Trophoblast cell (in vitro differentiated cells and primary cell): ENCODE data around the gene ZFP36.

ENCODE experiments used
- DNase-seq, 2 donors: peaks; one replicate each; pipeline ENCODE4 v3.0.0-alpha.2; 2016
- H2AFZ ChIP-seq: 2 replicates; pipeline ENCODE4 v1.6.1; 2013; ENCODE audit warnings: low read length, moderate library complexity, mild to moderate bottlenecking; ENCODE audit not compliant: insufficient read depth, poor library complexity
- H2AK5ac ChIP-seq: 2 replicates; pipeline ENCODE4 v1.6.1; 2013; ENCODE audit warnings: mild to moderate bottlenecking, low read length
- H2BK120ac ChIP-seq: 2 replicates; pipeline ENCODE4 v1.6.1; 2013; ENCODE audit warnings: low read length, mild to moderate bottlenecking, moderate library complexity; ENCODE audit not compliant: insufficient read depth, poor library complexity
- H2BK12ac ChIP-seq: 2 replicates; pipeline ENCODE4 v1.6.1; 2013; ENCODE audit warnings: mild to moderate bottlenecking, low read length, moderate library complexity
- H2BK5ac ChIP-seq: 2 replicates; pipeline ENCODE4 v1.6.1; 2013; ENCODE audit warnings: low read length, low read depth, moderate library complexity, mild to moderate bottlenecking; ENCODE audit not compliant: poor library complexity
- H3K14ac ChIP-seq: 2 replicates; pipeline ENCODE4 v1.6.1; 2013; ENCODE audit warnings: mild to moderate bottlenecking, low read length
- H3K18ac ChIP-seq: 2 replicates; pipeline ENCODE4 v1.6.1; 2013; ENCODE audit warnings: mild to moderate bottlenecking, low read length
- H3K23ac ChIP-seq: 2 replicates; pipeline ENCODE4 v1.6.1; 2013; ENCODE audit warnings: low read length
- H3K27ac ChIP-seq: 2 replicates; pipeline ENCODE4 v1.5.1; 2013; ENCODE audit warnings: low read depth, mild to moderate bottlenecking, inconsistent platforms, low read length, moderate library complexity
- H3K27me3 ChIP-seq: 2 replicates; pipeline ENCODE4 v1.6.1; 2013; ENCODE audit warnings: inconsistent platforms, mild to moderate bottlenecking, low read length, moderate library complexity; ENCODE audit not compliant: insufficient read depth
- H3K36me3 ChIP-seq, 2 experiments: 1 replicate in 1 of 2; 2 replicates in 1 of 2; pipeline ENCODE4 v1.6.1; 2013; ENCODE audit warnings: low read length in 2 of 2, mild to moderate bottlenecking in 2 of 2, moderate library complexity in 1 of 2; ENCODE audit not compliant: insufficient read depth in 2 of 2, control insufficient read depth in 1 of 2
- H3K4ac ChIP-seq: 2 replicates; pipeline ENCODE4 v1.6.1; 2013; ENCODE audit warnings: low read depth, mild to moderate bottlenecking, low read length, moderate library complexity
- H3K4me1 ChIP-seq, 2 experiments: 1 replicate in 1 of 2; 2 replicates in 1 of 2; pipeline ENCODE4 v1.6.1; 2013; ENCODE audit warnings: low read length in 2 of 2, mild to moderate bottlenecking in 2 of 2, moderate library complexity in 1 of 2; ENCODE audit not compliant: insufficient read depth in 2 of 2, control insufficient read depth in 1 of 2
- H3K4me2 ChIP-seq: 2 replicates; pipeline ENCODE4 v1.6.1; 2013; ENCODE audit warnings: inconsistent platforms, mild to moderate bottlenecking, low read length, moderate library complexity
- H3K4me3 ChIP-seq: 2 replicates; pipeline ENCODE4 v1.5.1; 2013; ENCODE audit warnings: mild to moderate bottlenecking, low read depth, low read length, inconsistent platforms
- H3K79me1 ChIP-seq: one replicate; pipeline ENCODE4 v1.6.1; 2013; ENCODE audit warnings: low read length
- H3K79me2 ChIP-seq: 2 replicates; pipeline ENCODE4 v1.6.1; 2013; ENCODE audit warnings: low read length, mild to moderate bottlenecking; ENCODE audit not compliant: control insufficient read depth, insufficient read depth, poor library complexity
- H3K9ac ChIP-seq: 2 replicates; pipeline ENCODE4 v1.6.1; 2013; ENCODE audit warnings: mild to moderate bottlenecking, low read length
- H3K9me3 ChIP-seq: 2 replicates; pipeline ENCODE4 v1.6.1; 2013; ENCODE audit warnings: low read depth, mild to moderate bottlenecking, control low read depth, inconsistent platforms, low read length; ENCODE audit not compliant: insufficient read depth
- H4K12ac ChIP-seq: 2 replicates; pipeline ENCODE4 v1.6.1; 2013; ENCODE audit warnings: low read depth, mild to moderate bottlenecking, low read length, moderate library complexity
- H4K8ac ChIP-seq: 2 replicates; pipeline ENCODE4 v1.6.1; 2013; ENCODE audit warnings: low read depth, mild to moderate bottlenecking, low read length, moderate library complexity
- H4K91ac ChIP-seq: one replicate; pipeline ENCODE4 v1.6.1; 2013; ENCODE audit warnings: low read depth, mild to moderate bottlenecking, low read length, moderate library complexity
- WGBS: extraction: QIAGEN DNeasy Blood & Tissue Kit; methylation state at CpG from one replicate; pipeline ENCODE4 v1.1.7; 2013; ENCODE audit warnings: missing lambda C conversion rate; ENCODE audit not compliant: insufficient read length, insufficient coverage; ENCODE audit errors: extremely low coverage; 5-methylcytosine and 5-hydroxymethylcytosine counted together

Gene ZFP36

GRCh38 chr19:39397360-39398296, 9.0 kb upstream of the ZFP36 start:
- no peak overlapping the region for H2BK5ac ChIP-seq
- peak; percentile 74 to 85 for DNase-seq
- H3K36me3 ChIP-seq, result peaks cover 16 to 21% of the 10 kb centered on the region in 2 experiments
- H3K79me1 ChIP-seq, result peaks cover 4% of the 10 kb centered on the region
- no CpG with 5 or more reads among the region's 17 CpGs for WGBS
- H2BK12ac ChIP-seq, result peak overlapping the region; percentile 56
- peaks cover 23 to 25% of the 10 kb centered on the region in 2 experiments for H3K4me1 ChIP-seq
- H3K23ac ChIP-seq, result no peak overlapping the region
- H3K9ac ChIP-seq, result no peak overlapping the region
- H2AFZ ChIP-seq, result peak overlapping the region; percentile 42
- peaks cover 2% of the 10 kb centered on the region for H3K79me2 ChIP-seq
- H2AK5ac ChIP-seq, result peak overlapping the region; percentile 15
- H3K14ac ChIP-seq, result peak overlapping the region; percentile 17
- no peak overlapping the region for H3K27ac ChIP-seq
- H3K27me3 ChIP-seq, result no peaks in the 10 kb centered on the region
- no peak overlapping the region for H3K4me2 ChIP-seq
- H4K91ac ChIP-seq, result peak overlapping the region; percentile 41
- H2BK120ac ChIP-seq, result peak overlapping the region; percentile 36
- H4K8ac ChIP-seq, result peak overlapping the region; percentile 30
- H3K4ac ChIP-seq, result peak overlapping the region; percentile 60
- H3K18ac ChIP-seq, result peak overlapping the region; percentile 33
- no peak overlapping the region for H3K4me3 ChIP-seq
- peak overlapping the region; percentile 48 for H4K12ac ChIP-seq
- H3K9me3 ChIP-seq, result no peaks in the 10 kb centered on the region

DNA sequence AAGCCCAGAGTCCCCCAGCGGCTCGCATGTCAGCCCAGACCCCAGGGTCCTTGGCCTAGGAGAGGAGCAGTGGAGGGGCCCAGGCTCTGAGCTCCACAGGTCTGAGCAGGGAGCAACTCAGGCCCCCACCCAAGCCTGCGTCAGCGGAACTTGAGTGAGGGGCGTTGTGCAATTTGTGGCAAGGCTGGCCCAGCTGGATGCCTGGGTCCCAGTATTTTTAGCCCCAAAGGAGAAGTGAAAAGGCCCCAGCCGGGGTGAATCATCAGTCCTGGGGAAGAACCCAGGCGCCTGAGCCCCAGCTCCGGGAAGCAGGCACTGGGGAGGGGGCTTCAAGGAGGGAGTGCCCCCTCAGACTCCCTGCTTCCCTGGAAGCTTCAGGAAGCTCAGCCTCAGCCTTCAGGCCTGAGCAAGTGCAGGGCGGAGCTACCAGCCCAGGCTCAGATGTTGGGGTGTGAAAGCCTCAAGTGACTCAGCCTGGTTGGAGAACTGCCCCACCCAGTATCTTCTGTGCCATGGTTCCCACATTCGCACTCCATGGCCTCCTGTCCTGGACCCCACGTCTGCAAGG, 8.3 kb upstream of the ZFP36 start:
- Histone ChIP-seq H4K8ac (peak overlapping the region; percentile 21), H3K18ac (peak overlapping the region; percentile 33), H3K4me1 (peaks cover 26 to 30% of the 10 kb centered on the region in 2 experiments), H3K4me2 (no peak overlapping the region), H3K4me3 (no peak overlapping the region), H2BK12ac (peak overlapping the region; percentile 56), H3K14ac (peak overlapping the region; percentile 17), H4K12ac (peak overlapping the region; percentile 48), H2AFZ (peak overlapping the region; percentile 54), H2BK5ac (no peak overlapping the region), H3K79me2 (peaks cover 7% of the 10 kb centered on the region), H2BK120ac (peak overlapping the region; percentile 36), H3K9me3 (no peaks in the 10 kb centered on the region), H3K27ac (no peak overlapping the region), H3K79me1 (peaks cover 11% of the 10 kb centered on the region), H3K4ac (peak overlapping the region; percentile 60), H3K27me3 (no peaks in the 10 kb centered on the region), H3K36me3 (peaks cover 15 to 21% of the 10 kb centered on the region in 2 experiments), H3K23ac (no peak overlapping the region), H2AK5ac (peak overlapping the region; percentile 15), H3K9ac (no peak overlapping the region), H4K91ac (peak overlapping the region; percentile 41)
- DNase-seq, result peak; percentile 37 to 54
- WGBS, result no CpG with 5 or more reads among the region's 11 CpGs

DNA sequence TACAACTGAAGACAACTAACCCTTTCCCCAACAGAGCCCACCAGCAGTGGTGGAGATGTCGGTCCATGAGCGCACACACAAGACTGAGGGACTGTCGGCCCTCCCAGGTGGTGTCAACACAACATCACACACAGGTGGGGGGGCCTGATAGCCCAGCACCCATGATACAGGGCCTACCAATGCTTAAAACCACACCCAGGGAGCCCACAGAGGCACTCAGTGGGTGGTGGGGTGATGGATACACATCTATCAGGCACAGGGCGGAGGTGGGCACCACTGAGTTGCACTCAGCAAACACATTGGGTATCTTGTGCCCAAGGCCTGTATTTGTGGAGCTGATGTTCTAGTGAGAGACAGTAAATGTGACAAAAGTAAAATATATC, 7.0 kb upstream of the ZFP36 start:
- WGBS, result no CpG with 5 or more reads among the region's 4 CpGs
- no peak for DNase-seq
- Histone ChIP-seq H3K9ac (no peak overlapping the region), H2AK5ac (no peak overlapping the region), H2AFZ (no peak overlapping the region), H3K18ac (no peak overlapping the region), H3K4ac (no peak overlapping the region), H3K79me2 (peaks cover 7% of the 10 kb centered on the region), H2BK120ac (no peak overlapping the region), H3K4me1 (peaks cover 27 to 37% of the 10 kb centered on the region in 2 experiments), H2BK5ac (no peak overlapping the region), H4K91ac (no peak overlapping the region), H3K36me3 (peaks cover 11 to 16% of the 10 kb centered on the region in 2 experiments), H3K23ac (no peak overlapping the region), H3K4me3 (no peak overlapping the region), H4K12ac (no peak overlapping the region), H3K14ac (no peak overlapping the region), H4K8ac (no peak overlapping the region), H3K27ac (no peak overlapping the region), H3K9me3 (no peaks in the 10 kb centered on the region), H3K79me1 (peaks cover 18% of the 10 kb centered on the region), H3K4me2 (no peak overlapping the region), H3K27me3 (no peaks in the 10 kb centered on the region), H2BK12ac (no peak overlapping the region)

- Histone ChIP-seq H3K27ac (no peak overlapping the region), H3K4me2 (no peak overlapping the region), H4K12ac (no peak overlapping the region), H3K36me3 (peaks cover 11 to 16% of the 10 kb centered on the region in 2 experiments), H2BK120ac (no peak overlapping the region), H2BK12ac (no peak overlapping the region), H3K23ac (no peak overlapping the region), H3K4me1 (peaks cover 27 to 37% of the 10 kb centered on the region in 2 experiments), H3K14ac (no peak overlapping the region), H4K8ac (no peak overlapping the region), H3K27me3 (no peaks in the 10 kb centered on the region), H3K18ac (no peak overlapping the region), H3K9me3 (no peaks in the 10 kb centered on the region), H3K79me1 (peaks cover 18% of the 10 kb centered on the region), H3K79me2 (peaks cover 7% of the 10 kb centered on the region), H2AK5ac (no peak overlapping the region), H4K91ac (no peak overlapping the region), H2BK5ac (no peak overlapping the region), H3K4me3 (no peak overlapping the region), H3K4ac (no peak overlapping the region), H3K9ac (no peak overlapping the region), H2AFZ (no peak overlapping the region)
- peak in 1 of 2 donors; percentile 47 for DNase-seq
- no CpG with 5 or more reads among the region's 4 CpGs for WGBS
Observed at GRCh38 chr19:39400061-39400460, 6.6 kb upstream of the ZFP36 start.
